Kidney epithelial cell (primary cell): Measurements from ENCODE around the gene SEPTIN7. TPM values are rescaled to one million over a fixed set of nuclear protein-coding genes. Genes with fewer than 3 reads are reported as not detected.

Source experiments
- DNase-seq: peaks from one replicate; pipeline ENCODE4 v3.0.0-alpha.2; 2010; ENCODE audit warnings: low read depth
- H3K27me3 ChIP-seq: 2 replicates; pipeline ENCODE4 v1.6.0; 2011; ENCODE audit warnings: low read length; ENCODE audit not compliant: control insufficient read depth, insufficient read depth
- H3K36me3 ChIP-seq: 2 replicates; pipeline ENCODE4 v1.5.1; 2011; ENCODE audit warnings: low read length; ENCODE audit not compliant: control insufficient read depth, insufficient read depth
- H3K4me3 ChIP-seq: 2 replicates; pipeline ENCODE4 v1.5.1; 2011; ENCODE audit warnings: low read depth, mild to moderate bottlenecking, control low read depth, low read length
- total RNA-seq: library from RNA; depleted of rRNA; stranded (reverse); fragments of >200 nt; gene quantifications from 2 replicates; pipeline ENCODE4 v1.2.3, GENCODE V29; 2015
- TF ChIP-seq, protein P1 (sequence below): IDR thresholded peaks from 2 replicates; pipeline ENCODE4 v1.5.1; 2011; ENCODE audit warnings: mild to moderate bottlenecking, moderate library complexity, low read length, control low read depth, inconsistent platforms; ENCODE audit not compliant: insufficient read depth, poor library complexity, severe bottlenecking

The SEPTIN7 gene
- total RNA-seq, 1 donor from 2014 or later, result 175 TPM

DNA sequence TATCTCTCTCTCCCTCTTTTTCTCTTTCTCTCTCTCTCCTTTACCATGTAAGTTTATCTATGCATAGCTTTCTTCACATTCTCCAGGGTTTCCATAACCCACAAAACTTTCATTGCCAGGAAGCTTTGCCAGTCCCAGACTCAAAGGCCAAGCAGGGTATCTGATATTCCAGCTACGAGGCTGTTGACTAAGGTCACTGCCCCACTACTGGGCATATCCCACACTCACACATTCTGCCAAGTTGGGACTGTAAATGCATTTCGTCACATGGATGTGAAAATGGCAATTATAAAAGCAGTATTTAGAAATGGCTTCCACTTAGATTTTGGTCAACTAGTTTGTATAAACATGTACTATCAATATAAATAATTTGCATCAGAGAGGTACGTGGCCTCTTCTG, 43.3 kb upstream of the SEPTIN7 start:
- TF ChIP-seq, protein P1, sequence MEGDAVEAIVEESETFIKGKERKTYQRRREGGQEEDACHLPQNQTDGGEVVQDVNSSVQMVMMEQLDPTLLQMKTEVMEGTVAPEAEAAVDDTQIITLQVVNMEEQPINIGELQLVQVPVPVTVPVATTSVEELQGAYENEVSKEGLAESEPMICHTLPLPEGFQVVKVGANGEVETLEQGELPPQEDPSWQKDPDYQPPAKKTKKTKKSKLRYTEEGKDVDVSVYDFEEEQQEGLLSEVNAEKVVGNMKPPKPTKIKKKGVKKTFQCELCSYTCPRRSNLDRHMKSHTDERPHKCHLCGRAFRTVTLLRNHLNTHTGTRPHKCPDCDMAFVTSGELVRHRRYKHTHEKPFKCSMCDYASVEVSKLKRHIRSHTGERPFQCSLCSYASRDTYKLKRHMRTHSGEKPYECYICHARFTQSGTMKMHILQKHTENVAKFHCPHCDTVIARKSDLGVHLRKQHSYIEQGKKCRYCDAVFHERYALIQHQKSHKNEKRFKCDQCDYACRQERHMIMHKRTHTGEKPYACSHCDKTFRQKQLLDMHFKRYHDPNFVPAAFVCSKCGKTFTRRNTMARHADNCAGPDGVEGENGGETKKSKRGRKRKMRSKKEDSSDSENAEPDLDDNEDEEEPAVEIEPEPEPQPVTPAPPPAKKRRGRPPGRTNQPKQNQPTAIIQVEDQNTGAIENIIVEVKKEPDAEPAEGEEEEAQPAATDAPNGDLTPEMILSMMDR, result no peak
- H3K27me3 ChIP-seq, result no peaks in the 10 kb centered on the region
- no peaks in the 10 kb centered on the region for H3K36me3 ChIP-seq
- no peak for DNase-seq
- no peak overlapping the region for H3K4me3 ChIP-seq

DNA sequence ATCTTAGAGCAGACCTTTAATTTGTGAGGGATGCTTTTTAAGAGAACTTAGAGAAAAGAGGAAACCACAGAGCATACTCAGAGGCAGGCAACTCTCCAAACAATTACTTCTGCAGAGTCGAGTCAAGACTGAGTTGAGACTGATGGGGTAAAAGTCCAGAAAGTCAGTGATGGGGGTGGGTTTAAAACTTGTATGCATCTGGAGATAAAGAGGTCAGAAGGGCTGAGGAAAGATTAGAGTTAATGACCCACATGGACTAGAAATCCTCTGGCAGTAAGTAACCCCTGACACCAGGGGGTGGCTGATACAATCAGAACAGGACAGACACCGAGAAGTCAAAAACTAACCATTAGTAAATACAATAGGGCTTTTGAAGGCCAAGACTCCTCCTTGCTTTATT, 42.4 kb upstream of the SEPTIN7 start:
- TF ChIP-seq, protein P1, result no peak
- no peaks in the 10 kb centered on the region for H3K36me3 ChIP-seq
- no peak for DNase-seq
- no peaks in the 10 kb centered on the region for H3K27me3 ChIP-seq
- H3K4me3 ChIP-seq, result no peak overlapping the region

DNA sequence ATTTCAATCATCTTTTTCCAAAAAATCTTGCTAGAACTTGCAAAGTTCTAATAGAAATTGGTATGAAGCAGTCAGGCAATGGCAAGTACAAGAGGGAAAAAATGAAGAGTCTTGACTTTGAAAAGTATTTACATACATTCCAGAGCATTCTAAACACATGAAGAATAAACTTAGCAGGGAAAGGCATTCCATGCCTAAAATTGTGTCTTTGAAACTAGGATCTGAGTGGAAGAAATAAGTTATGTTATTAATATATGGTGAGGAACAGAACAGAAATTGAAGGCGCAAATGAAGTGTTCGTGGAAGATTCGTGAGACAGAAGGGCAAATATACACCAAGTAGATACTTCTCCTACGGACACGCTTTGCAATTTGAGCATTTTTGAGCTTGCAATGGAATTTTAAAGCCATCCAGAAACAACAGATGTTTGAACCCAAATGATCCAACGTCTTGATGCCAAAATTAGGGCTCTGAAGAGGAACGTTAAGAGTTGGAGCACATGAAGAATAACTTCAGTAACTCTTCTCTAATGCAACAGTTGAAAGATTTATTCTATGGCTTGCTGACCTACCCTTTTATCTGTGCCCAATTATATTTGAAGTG, 40.6 kb upstream of the SEPTIN7 start:
- TF ChIP-seq, protein P1, result no peak
- no peaks in the 10 kb centered on the region for H3K27me3 ChIP-seq
- no peaks in the 10 kb centered on the region for H3K36me3 ChIP-seq
- DNase-seq, result no peak
- H3K4me3 ChIP-seq, result no peak overlapping the region

DNA sequence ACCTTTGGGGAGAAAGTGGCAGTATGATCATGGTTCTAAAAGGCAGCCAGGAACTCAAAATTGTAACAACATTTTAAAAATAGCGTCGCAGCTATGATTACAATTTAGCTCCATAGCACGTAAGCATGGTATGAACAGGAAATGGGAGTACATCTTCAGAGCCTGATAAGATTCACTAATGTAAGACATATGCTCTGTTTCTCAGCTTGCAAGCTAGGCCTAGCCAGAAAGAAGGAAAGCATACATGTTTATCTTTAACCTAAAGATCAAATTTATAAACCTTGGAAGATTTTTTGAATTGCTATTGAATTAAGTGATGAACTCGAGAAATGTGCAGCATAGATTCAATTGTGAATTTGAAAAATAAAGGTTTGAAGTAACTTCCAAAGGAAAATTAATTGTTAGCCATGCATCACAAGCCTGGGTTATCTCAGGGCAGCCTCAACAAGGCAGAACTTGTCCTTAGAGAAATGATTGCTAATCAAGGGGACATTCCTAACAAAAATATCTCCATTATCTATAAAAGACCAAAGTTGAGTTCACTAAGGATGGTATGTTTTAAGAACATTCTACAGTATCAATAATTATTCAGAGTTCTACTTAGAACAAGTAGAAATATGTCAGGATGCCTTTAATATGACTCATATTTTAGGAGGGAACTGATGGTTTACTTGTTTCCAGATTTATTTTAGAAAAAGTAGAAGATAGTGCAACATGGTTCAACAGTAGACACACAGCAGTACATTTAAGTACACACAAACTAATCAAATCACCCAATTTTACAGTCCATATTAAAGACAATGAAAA, 38.8 kb upstream of the SEPTIN7 start:
- Histone ChIP-seq H3K27me3 (no peaks in the 10 kb centered on the region), H3K36me3 (no peaks in the 10 kb centered on the region), H3K4me3 (no peak overlapping the region)
- no peak for DNase-seq
- TF ChIP-seq, protein P1, result no peak

DNA sequence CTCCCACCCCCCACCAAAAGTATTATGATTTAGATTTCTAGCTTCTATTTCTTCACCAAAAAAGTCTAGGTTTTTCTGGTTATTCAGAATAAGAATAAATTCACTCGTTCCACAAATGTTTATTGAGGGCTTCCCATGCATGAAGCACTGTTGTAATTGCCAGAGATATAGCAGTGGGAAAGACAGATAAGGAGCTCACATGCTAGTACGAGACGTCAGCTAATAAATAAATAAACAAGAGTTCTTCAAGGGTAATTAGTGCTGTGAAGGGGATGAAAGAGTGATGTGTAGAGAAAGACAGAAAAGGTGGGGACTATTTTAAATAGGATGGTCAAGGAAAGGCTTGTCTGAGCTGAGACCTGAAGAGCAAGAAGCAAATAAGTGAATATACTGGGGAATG, 38.1 kb upstream of the SEPTIN7 start:
- Histone ChIP-seq H3K27me3 (no peaks in the 10 kb centered on the region), H3K4me3 (no peak overlapping the region), H3K36me3 (no peaks in the 10 kb centered on the region)
- no peak for DNase-seq
- TF ChIP-seq, protein P1, result no peak
